ENCODE data around the gene TFE3. TPM values are rescaled to one million over a fixed set of nuclear protein-coding genes. Genes with fewer than 3 reads are reported as not detected.

Gene TFE3
- total RNA-seq, 4 donors from 2014 or later, result 25.6 to 36.3 (median 32.4) TPM

- TF ChIP-seq POLR2A (IDR thresholded peaks at IDR 0.05) (no peak), CTCF (IDR thresholded peaks at IDR 0.05) (no peak)
- no peaks in the 10 kb centered on the region for H3K36me3 ChIP-seq
- H3K27me3 ChIP-seq, result no peaks in the 10 kb centered on the region
- H3K4me3 ChIP-seq, result peak overlapping the region in 3 of 4 donors; percentile 15 to 59 (median 48)
- H3K4me1 ChIP-seq, result no peaks in the 10 kb centered on the region
- DNase-seq, result no peak
- no peaks in the 10 kb centered on the region for H3K9me3 ChIP-seq
- peak overlapping the region in 3 of 4 donors; percentile 59 to 86 (median 72) for H3K27ac ChIP-seq
Measured at GRCh38 chrX:49059201-49059600, 16.0 kb upstream of the TFE3 start.

- Histone ChIP-seq H3K4me3 (peak within 1 kb of the TSS in 3 of 4 donors; percentile 15 to 59 (median 48)), H3K27me3 (no peaks in the 10 kb centered on the region), H3K9me3 (no peaks in the 10 kb centered on the region), H3K4me1 (no peaks in the 10 kb centered on the region), H3K27ac (peak within 1 kb of the TSS in 3 of 4 donors; percentile 59 to 86 (median 72)), H3K36me3 (no peaks in the 10 kb centered on the region)
- DNase-seq, result peak in 2 of 3 donors; percentile 62 to 67
- TF ChIP-seq POLR2A (IDR thresholded peaks at IDR 0.05) (peak; percentile 46 to 70), CTCF (IDR thresholded peaks at IDR 0.05) (no peak)
Measured at GRCh38 chrX:49058794-49059193, 15.6 kb upstream of the TFE3 start, which contains the start of gene CCDC120. Gene CCDC120 (plus strand): TSS chrX:49058999. CDS start chrX:49062042, 3,043 bp downstream.

- H3K4me3 ChIP-seq, result peak overlapping the region; percentile 61 to 70 (median 66)
- no peaks in the 10 kb centered on the region for H3K4me1 ChIP-seq
- no peaks in the 10 kb centered on the region for H3K36me3 ChIP-seq
- DNase-seq, result no peak
- H3K27me3 ChIP-seq, result no peaks in the 10 kb centered on the region
- H3K9me3 ChIP-seq, result no peaks in the 10 kb centered on the region
- peak overlapping the region; percentile 78 to 87 (median 84) for H3K27ac ChIP-seq
- TF ChIP-seq POLR2A (IDR thresholded peaks at IDR 0.05) (no peak), CTCF (IDR thresholded peaks at IDR 0.05) (no peak)
Measured at GRCh38 chrX:49054073-49054762, 11.1 kb upstream of the TFE3 start.

GRCh38 chrX:49053223-49054072, 10.3 kb upstream of the TFE3 start:
- Histone ChIP-seq H3K4me1 (no peaks in the 10 kb centered on the region), H3K27me3 (no peaks in the 10 kb centered on the region), H3K36me3 (no peaks in the 10 kb centered on the region), H3K4me3 (peak overlapping the region; percentile 61 to 70 (median 66)), H3K9me3 (no peaks in the 10 kb centered on the region), H3K27ac (peak overlapping the region; percentile 78 to 87 (median 84))
- TF ChIP-seq CTCF (IDR thresholded peaks at IDR 0.05), result no peak
- TF ChIP-seq POLR2A (IDR thresholded peaks at IDR 0.05), result no peak
- DNase-seq, result peak; percentile 53 to 77 (median 61)

GRCh38 chrX:49043987-49044281, 777 bp upstream of the TFE3 start:
- TF ChIP-seq CTCF (IDR thresholded peaks at IDR 0.05), result no peak
- TF ChIP-seq POLR2A (IDR thresholded peaks at IDR 0.05), result peak; percentile 9 to 46
- peak overlapping the region; percentile 60 to 84 (median 72) for H3K27ac ChIP-seq
- no peaks in the 10 kb centered on the region for H3K27me3 ChIP-seq
- H3K36me3 ChIP-seq, result peaks cover 0 to 5% (median 0%) of the 10 kb centered on the region in 3 donors
- peaks cover 0 to 16% (median 0%) of the 10 kb centered on the region in 4 donors for H3K4me1 ChIP-seq
- peak overlapping the region in 2 of 4 donors; percentile 30 to 44 for H3K4me3 ChIP-seq
- DNase-seq, result no peak
- H3K9me3 ChIP-seq, result no peaks in the 10 kb centered on the region

Data from Peyer's patch (tissue), 4 donors.